Spleen (tissue), 11 donors: Measurements from ENCODE around the gene CEP68. TPM values are rescaled to one million over a fixed set of nuclear protein-coding genes. Genes with fewer than 3 reads are reported as not detected.

ENCODE experiments used
- DNase-seq: peaks from one replicate; pipeline ENCODE4 v3.0.0-alpha.2; 2020
- H3K27ac ChIP-seq, 8 donors: fragments of 200-600 bp; sonication (generic) in 7 of 8; 1 replicate in 4 of 8; 2 replicates in 4 of 8; pipeline versions ENCODE4 v1.5.0 to v1.8.0; 2016 to 2021; ENCODE audit warnings: inconsistent platforms in 4 of 8, mild to moderate bottlenecking in 4 of 8, moderate library complexity in 1 of 8
- H3K27me3 ChIP-seq, 7 donors: fragments of 200-600 bp; sonication (generic) in 6 of 7; replicated peaks in 1 of 7; 1 replicate in 4 of 7; 2 replicates in 3 of 7; pipeline versions ENCODE4 v1.5.0 to v1.8.0; 2016 to 2021; ENCODE audit warnings: inconsistent platforms in 3 of 7, mild to moderate bottlenecking in 1 of 7
- H3K36me3 ChIP-seq, 6 donors: fragments of 200-600 bp; sonication (generic) in 5 of 6; 1 replicate in 4 of 6; 2 replicates in 2 of 6; pipeline versions ENCODE4 v1.5.0 to v1.8.0; 2016 to 2021; ENCODE audit warnings: inconsistent platforms in 2 of 6
- H3K4me1 ChIP-seq, 6 donors: fragments of 200-600 bp; sonication (generic) in 5 of 6; 1 replicate in 3 of 6; 2 replicates in 3 of 6; pipeline versions ENCODE4 v1.5.0 to v1.8.0; 2016 to 2021; ENCODE audit warnings: inconsistent platforms in 3 of 6
- H3K4me3 ChIP-seq, 8 donors: fragments of 200-600 bp; sonication (generic) in 7 of 8; 1 replicate in 4 of 8; 2 replicates in 4 of 8; pipeline versions ENCODE4 v1.5.0 to v1.8.0; 2016 to 2021; ENCODE audit warnings: inconsistent platforms in 4 of 8, mild to moderate bottlenecking in 4 of 8, moderate library complexity in 2 of 8
- H3K9me3 ChIP-seq, 8 donors: fragments of 200-600 bp; sonication (generic) in 7 of 8; 1 replicate in 4 of 8; 2 replicates in 4 of 8; pipeline versions ENCODE4 v1.5.0 to v1.8.0; 2016 to 2021; ENCODE audit warnings: inconsistent platforms in 4 of 8
- CTCF ChIP-seq, 11 experiments: fragments of 200-600 bp in 7 of 11; fragments of 450-650 bp in 4 of 11; sonication (generic) in 4 of 11; IDR thresholded peaks in 8 of 11; conservative IDR thresholded peaks in 3 of 11; 1 replicate in 7 of 11; 2 replicates in 4 of 11; pipeline versions ENCODE4 v1.4.0 to v1.8.0; 2016 to 2021; ENCODE audit warnings: antibody characterized with exemption in 11 of 11, inconsistent platforms in 4 of 11, mild to moderate bottlenecking in 1 of 11
- POLR2A ChIP-seq, 3 donors: fragments of 450-650 bp; IDR thresholded peaks; one replicate each; pipeline ENCODE4 v1.5.1; 2017; ENCODE audit warnings: antibody characterized with exemption in 3 of 3, mild to moderate bottlenecking in 1 of 3
- POLR2AphosphoS5 ChIP-seq, 3 donors: sonication (generic); formaldehyde crosslinking; IDR thresholded peaks; one replicate each; pipeline ENCODE4 v1.5.1; 2017; ENCODE audit warnings: antibody characterized with exemption in 3 of 3
- WGBS, 5 donors: extraction: QIAGEN DNeasy Blood & Tissue Kit in 3 of 5; methylation state at CpG; one replicate each; pipeline versions ENCODE4 v1.1.5 to v1.1.7; 2013 to 2018; 5-methylcytosine and 5-hydroxymethylcytosine counted together
- intact Hi-C: fragments of 100-400 bp; cut with DNase I; formaldehyde crosslinking; loops from one replicate; pipeline ENCODE4 v1.15.0; 2023; ENCODE audit warnings: low total_unique reads
- polyA plus RNA-seq, 3 donors: library from polyadenylated mRNA; stranded (reverse); fragments of 200-250 nt; gene quantifications; one replicate each; pipeline ENCODE4 v1.2.1, GENCODE V29; 2013
- total RNA-seq, 7 donors: library from RNA; depleted of rRNA in 3 of 7; stranded (reverse); fragments of >200 nt in 3 of 7; fragmentation: NEBNext Ultra II Directional in 4 of 7; extraction: Animal tissue kit (Norgen Biotek cat#: 25700) in 4 of 7; gene quantifications; one replicate each; pipeline versions ENCODE4 v1.1.0 to v1.2.1, GENCODE V29; 2016 to 2021
- donor health status: healthy with polysubstance abuse.
- donor health status: DM: no; HTN: no; CAD: no; lungs with moderate emphysema.
- donor health status: DM: no; HTN: no; CAD: no.
- donor health status: Bipolar disorder and iron deficiency.
- donor health status: healthy.
- donor health status: DM: no; HTN: no; CAD: no.
- donor health status: DM: yes; HTN: yes; CAD: no.

The CEP68 gene
- total and polyA plus RNA-seq, 10 donors = 5.2 to 26.7 (median 19.5) TPM

- Histone ChIP-seq H3K9me3 (no peaks in the 10 kb centered on the region), H3K36me3 (peaks cover 0 to 90% (median 54%) of the 10 kb centered on the region in 6 donors), H3K27ac (no peak overlapping the region), H3K4me3 (no peak overlapping the region), H3K27me3 (no peaks in the 10 kb centered on the region), H3K4me1 (peaks cover 0 to 78% (median 18%) of the 10 kb centered on the region in 6 donors)
- no peak for TF ChIP-seq POLR2A (IDR thresholded peaks at IDR 0.05)
- DNase-seq = no peak
- intact Hi-C loops = no loop called here
- 62 to 86% (median 77%) methylated on average over 3 of the region's 3 CpGs for WGBS, 5 donors
These were observed 44.9 kb downstream of the CEP68 start for GRCh38 chr2:65101071-65101470.

- DNase-seq = no peak
- 80 to 93% (median 87%) methylated on average over 6 of the region's 6 CpGs for WGBS, 5 donors
These were observed 46.9 kb downstream of the CEP68 start for GRCh38 chr2:65103013-65103715.

GRCh38 chr2:65107530-65107929, 51.3 kb downstream of the CEP68 start:
- no peak for DNase-seq
- H3K27ac ChIP-seq = no peak overlapping the region
- TF ChIP-seq POLR2A (IDR thresholded peaks at IDR 0.05) (no peak), POLR2AphosphoS5 (IDR thresholded peaks at IDR 0.05) (no peak), CTCF (IDR thresholded peaks at IDR 0.05 in 8 of 11, conservative IDR thresholded peaks at IDR 0.05 in 3 of 11) (no peak)
- WGBS, 5 donors = 90 to 95% (median 93%) methylated on average over 5 of the region's 5 CpGs
- no peaks in the 10 kb centered on the region for H3K27me3 ChIP-seq
- H3K36me3 ChIP-seq = peaks cover 0 to 55% (median 21%) of the 10 kb centered on the region in 6 donors
- H3K4me3 ChIP-seq = no peak overlapping the region
- H3K4me1 ChIP-seq = peaks cover 3 to 89% (median 32%) of the 10 kb centered on the region in 6 donors
- intact Hi-C loops = no loop called here
- H3K9me3 ChIP-seq = no peaks in the 10 kb centered on the region

More at GRCh38 chr2:65103013-65103715, 46.9 kb downstream of the CEP68 start:
- H3K9me3 ChIP-seq = no peaks in the 10 kb centered on the region
- H3K27me3 ChIP-seq = no peaks in the 10 kb centered on the region
- TF ChIP-seq POLR2A (IDR thresholded peaks at IDR 0.05) = no peak
- peak in 1 of 3 donors; percentile 12 for TF ChIP-seq POLR2AphosphoS5 (IDR thresholded peaks at IDR 0.05)
- no peak overlapping the region for H3K4me3 ChIP-seq
- no peak overlapping the region for H3K27ac ChIP-seq
- H3K36me3 ChIP-seq = peaks cover 0 to 84% (median 46%) of the 10 kb centered on the region in 6 donors
- intact Hi-C loops = no loop called here
- H3K4me1 ChIP-seq = peaks cover 0 to 79% (median 22%) of the 10 kb centered on the region in 6 donors

- H3K36me3 ChIP-seq = peaks cover 0 to 43% (median 9%) of the 10 kb centered on the region in 6 donors
- no peak overlapping the region for H3K4me3 ChIP-seq
- TF ChIP-seq POLR2A (IDR thresholded peaks at IDR 0.05) (no peak), POLR2AphosphoS5 (IDR thresholded peaks at IDR 0.05) (no peak), CTCF (IDR thresholded peaks at IDR 0.05 in 8 of 11, conservative IDR thresholded peaks at IDR 0.05 in 3 of 11) (no peak)
- peaks cover 4 to 93% (median 39%) of the 10 kb centered on the region in 6 donors for H3K4me1 ChIP-seq
- 84 to 93% (median 88%) methylated on average over 6 of the region's 6 CpGs for WGBS, 5 donors
- no peaks in the 10 kb centered on the region for H3K9me3 ChIP-seq
- no peak for DNase-seq
- intact Hi-C loops = no loop called here
- H3K27me3 ChIP-seq = no peaks in the 10 kb centered on the region
- no peak overlapping the region for H3K27ac ChIP-seq
These were observed 52.6 kb downstream of the CEP68 start for GRCh38 chr2:65108780-65109179.

- H3K4me1 ChIP-seq = peaks cover 15 to 95% (median 60%) of the 10 kb centered on the region in 6 donors
- no peak for TF ChIP-seq CTCF (IDR thresholded peaks at IDR 0.05 in 8 of 11, conservative IDR thresholded peaks at IDR 0.05 in 3 of 11)
- no peak for TF ChIP-seq POLR2AphosphoS5 (IDR thresholded peaks at IDR 0.05)
- TF ChIP-seq POLR2A (IDR thresholded peaks at IDR 0.05) = no peak
- H3K27ac ChIP-seq = no peak overlapping the region
These were observed 56.4 kb downstream of the CEP68 start for GRCh38 chr2:65112633-65113032.

More at GRCh38 chr2:65112633-65113032, 56.4 kb downstream of the CEP68 start:
- intact Hi-C loops = no loop called here
- no peak for DNase-seq
- Histone ChIP-seq H3K4me3 (no peak overlapping the region), H3K36me3 (peaks cover 0 to 21% (median 4%) of the 10 kb centered on the region in 6 donors), H3K9me3 (no peaks in the 10 kb centered on the region), H3K27me3 (no peaks in the 10 kb centered on the region)
- 47 to 82% (median 53%) methylated on average over 3 of the region's 3 CpGs for WGBS, 5 donors
